AG08395 (cell line): ENCODE data around the gene TBCA.

Experiments
- DNase-seq: peaks from one replicate; pipeline ENCODE4 v3.0.0; 2012; ENCODE audit warnings: mixed read lengths, low spot score

Gene TBCA

GRCh38 chr5:77642738-77643653, 133.1 kb downstream of the TBCA start:
- DNase-seq = no peak

- no peak for DNase-seq
These were observed 134.0 kb downstream of the TBCA start for GRCh38 chr5:77641963-77642737.

- DNase-seq = no peak
These were observed 134.7 kb downstream of the TBCA start for GRCh38 chr5:77641397-77641943.
